ENCODE data around the gene AFG1L. TPM values are rescaled to one million over a fixed set of nuclear protein-coding genes. Genes with fewer than 3 reads are reported as not detected.
"Not testable (repeated sequence)": the region's sequence is repeated elsewhere in the genome, so short reads cannot be mapped to it uniquely, and the experiment has no call there.

The AFG1L gene
- total RNA-seq, 1 experiment from 2014 or later: 8.2 TPM

DNA sequence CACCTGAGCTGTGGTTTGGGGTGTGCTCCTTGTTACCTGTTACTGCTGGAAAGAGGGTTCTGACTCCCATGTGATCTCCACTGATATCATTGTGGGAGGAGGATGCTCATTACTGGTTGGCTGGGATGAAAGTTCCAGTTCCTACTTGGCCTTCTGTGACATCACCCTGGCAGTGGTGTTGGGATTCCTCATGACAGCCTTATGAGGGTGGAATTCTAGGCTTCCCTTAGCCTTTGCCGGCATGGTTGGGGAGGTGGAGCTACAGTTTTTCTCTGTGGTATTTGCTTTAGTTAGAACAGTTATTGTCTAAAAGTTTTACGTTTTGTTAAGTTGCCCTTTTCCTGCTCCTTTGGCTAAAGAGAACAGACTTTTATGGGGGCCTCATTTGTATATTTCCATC, 112.1 kb downstream of the AFG1L start:
- peaks cover 4% of the 10 kb centered on the region for H3K36me3 Mint-ChIP-seq (ENCODE audit: insufficient read depth, unreplicated experiment)
- no TSS peak for BruUV-seq (replicated peaks)
- intact Hi-C loops (cut with micrococcal nuclease): no loop called here
- H3K27me3 Mint-ChIP-seq (ENCODE audit: insufficient read depth, unreplicated experiment): no peaks in the 10 kb centered on the region
- ChIA-PET POLR2A (no interaction called here), CTCF (interaction anchor here (0.6 to 1.8 kb wide), 2 partner anchors 85 to 1288 kb away, joined by 3 to 6 read pairs; no protein-coding TSS in a partner anchor)
- TF ChIP-seq, protein P1, sequence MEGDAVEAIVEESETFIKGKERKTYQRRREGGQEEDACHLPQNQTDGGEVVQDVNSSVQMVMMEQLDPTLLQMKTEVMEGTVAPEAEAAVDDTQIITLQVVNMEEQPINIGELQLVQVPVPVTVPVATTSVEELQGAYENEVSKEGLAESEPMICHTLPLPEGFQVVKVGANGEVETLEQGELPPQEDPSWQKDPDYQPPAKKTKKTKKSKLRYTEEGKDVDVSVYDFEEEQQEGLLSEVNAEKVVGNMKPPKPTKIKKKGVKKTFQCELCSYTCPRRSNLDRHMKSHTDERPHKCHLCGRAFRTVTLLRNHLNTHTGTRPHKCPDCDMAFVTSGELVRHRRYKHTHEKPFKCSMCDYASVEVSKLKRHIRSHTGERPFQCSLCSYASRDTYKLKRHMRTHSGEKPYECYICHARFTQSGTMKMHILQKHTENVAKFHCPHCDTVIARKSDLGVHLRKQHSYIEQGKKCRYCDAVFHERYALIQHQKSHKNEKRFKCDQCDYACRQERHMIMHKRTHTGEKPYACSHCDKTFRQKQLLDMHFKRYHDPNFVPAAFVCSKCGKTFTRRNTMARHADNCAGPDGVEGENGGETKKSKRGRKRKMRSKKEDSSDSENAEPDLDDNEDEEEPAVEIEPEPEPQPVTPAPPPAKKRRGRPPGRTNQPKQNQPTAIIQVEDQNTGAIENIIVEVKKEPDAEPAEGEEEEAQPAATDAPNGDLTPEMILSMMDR (IDR thresholded peaks at IDR 0.05; ENCODE audit: unreplicated experiment): no peak
- DNase-seq (ENCODE audit: unreplicated experiment): no peak
- no peak overlapping the region for H3K4me3 Mint-ChIP-seq (ENCODE audit: unreplicated experiment)
- peaks cover 4% of the 10 kb centered on the region for H3K9me3 Mint-ChIP-seq (ENCODE audit: unreplicated experiment)
- H3K27ac Mint-ChIP-seq (ENCODE audit: low read depth, unreplicated experiment): no peak overlapping the region
- H3K4me1 Mint-ChIP-seq (ENCODE audit: insufficient read depth, unreplicated experiment): no peaks in the 10 kb centered on the region

DNA sequence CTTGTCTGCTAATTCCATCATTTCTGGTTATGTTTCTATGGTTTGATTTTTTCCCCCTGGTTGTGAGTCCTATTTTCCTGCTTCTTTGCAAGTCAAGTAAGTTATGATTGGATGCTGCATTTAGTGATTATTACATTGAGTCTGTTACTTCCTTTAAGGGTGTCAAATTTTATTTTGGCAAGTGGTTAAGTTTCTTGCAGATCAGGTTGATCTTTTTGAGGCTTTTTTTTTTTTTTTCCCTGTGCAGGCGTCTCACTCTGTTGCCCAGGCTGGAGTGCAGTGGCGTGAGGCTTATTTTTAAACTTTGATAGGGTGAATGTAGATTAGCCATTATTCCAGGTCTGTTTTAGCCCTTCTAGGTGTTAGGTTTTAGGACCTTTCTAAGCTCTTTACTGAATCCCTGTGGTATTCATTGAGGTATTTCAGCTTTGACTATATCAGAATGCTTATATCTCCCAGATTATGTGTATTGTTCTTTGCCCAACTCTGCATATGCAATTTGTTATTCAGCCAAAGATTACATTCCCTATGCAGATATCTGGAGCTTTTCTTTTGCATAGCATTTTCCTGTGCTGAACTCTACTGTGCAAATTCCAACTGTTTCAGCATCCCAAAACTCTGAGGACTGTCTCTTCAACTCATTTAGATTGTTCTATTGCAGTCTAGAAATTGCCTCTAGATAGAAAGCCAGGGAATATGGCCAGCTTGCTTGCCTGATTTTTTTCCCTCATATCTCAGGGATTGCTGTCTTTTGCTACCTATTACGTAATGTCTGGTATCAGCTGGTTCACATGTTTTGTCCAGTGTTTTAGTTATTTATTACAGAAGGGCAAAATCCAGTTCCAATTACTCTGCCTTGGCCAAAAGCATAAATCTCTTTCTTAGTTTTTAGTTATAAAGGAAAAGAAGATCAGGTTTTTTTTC, 113.3 kb downstream of the AFG1L start:
- Mint-ChIP-seq H3K27ac (ENCODE audit: low read depth, unreplicated experiment) (no peak overlapping the region), H3K36me3 (ENCODE audit: insufficient read depth, unreplicated experiment) (no peaks in the 10 kb centered on the region), H3K4me1 (ENCODE audit: insufficient read depth, unreplicated experiment) (no peaks in the 10 kb centered on the region), H3K4me3 (ENCODE audit: unreplicated experiment) (no peak overlapping the region), H3K9me3 (ENCODE audit: unreplicated experiment) (peaks cover 8% of the 10 kb centered on the region), H3K27me3 (ENCODE audit: insufficient read depth, unreplicated experiment) (no peaks in the 10 kb centered on the region)
- no TSS peak for BruUV-seq (replicated peaks)
- TF ChIP-seq, protein P1 (IDR thresholded peaks at IDR 0.05; ENCODE audit: unreplicated experiment): no peak
- intact Hi-C loops (cut with micrococcal nuclease): no loop called here
- no peak for DNase-seq (ENCODE audit: unreplicated experiment)
- POLR2A ChIA-PET: interaction anchor here (0.6 to 0.8 kb wide), 3 partner anchors 15 to 434 kb away, joined by 3 read pairs; no protein-coding TSS in a partner anchor
- CTCF ChIA-PET: interaction anchor here (1.0 kb wide), 1 partner anchor 85 kb away, joined by 3 read pairs; no protein-coding TSS in a partner anchor

DNA sequence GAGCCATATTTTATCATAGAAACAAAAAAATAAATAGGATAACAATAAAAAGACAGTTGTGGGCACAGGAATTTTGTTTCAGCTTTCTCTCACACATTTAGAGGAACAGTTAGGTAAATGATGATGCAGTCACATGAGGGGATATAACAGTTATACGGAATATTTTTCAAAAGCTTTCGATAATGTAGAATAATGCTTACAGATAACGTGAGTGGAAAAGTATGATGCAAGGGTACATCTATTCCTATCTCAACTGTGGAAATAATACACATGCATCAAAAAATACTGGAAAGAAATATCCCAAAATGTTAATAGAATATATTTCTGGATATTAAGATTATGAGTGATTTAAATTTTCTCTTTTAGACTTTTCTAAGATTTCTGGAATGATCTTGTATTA, 114.0 kb downstream of the AFG1L start:
- CTCF ChIA-PET: interaction anchor here (1.0 kb wide), 1 partner anchor 85 kb away, joined by 3 read pairs; no protein-coding TSS in a partner anchor
- Mint-ChIP-seq H3K27me3 (ENCODE audit: insufficient read depth, unreplicated experiment) (no peaks in the 10 kb centered on the region), H3K4me1 (ENCODE audit: insufficient read depth, unreplicated experiment) (no peaks in the 10 kb centered on the region), H3K9me3 (ENCODE audit: unreplicated experiment) (peaks cover 8% of the 10 kb centered on the region), H3K4me3 (ENCODE audit: unreplicated experiment) (no peak overlapping the region), H3K36me3 (ENCODE audit: insufficient read depth, unreplicated experiment) (no peaks in the 10 kb centered on the region), H3K27ac (ENCODE audit: low read depth, unreplicated experiment) (no peak overlapping the region)
- no TSS peak for BruUV-seq (replicated peaks)
- intact Hi-C loops (cut with micrococcal nuclease): no loop called here
- TF ChIP-seq, protein P1 (IDR thresholded peaks at IDR 0.05; ENCODE audit: unreplicated experiment): no peak
- POLR2A ChIA-PET: interaction anchor here (0.7 kb wide), 1 partner anchor 435 kb away, joined by 3 read pairs; no protein-coding TSS in a partner anchor
- no peak for DNase-seq (ENCODE audit: unreplicated experiment)

DNA sequence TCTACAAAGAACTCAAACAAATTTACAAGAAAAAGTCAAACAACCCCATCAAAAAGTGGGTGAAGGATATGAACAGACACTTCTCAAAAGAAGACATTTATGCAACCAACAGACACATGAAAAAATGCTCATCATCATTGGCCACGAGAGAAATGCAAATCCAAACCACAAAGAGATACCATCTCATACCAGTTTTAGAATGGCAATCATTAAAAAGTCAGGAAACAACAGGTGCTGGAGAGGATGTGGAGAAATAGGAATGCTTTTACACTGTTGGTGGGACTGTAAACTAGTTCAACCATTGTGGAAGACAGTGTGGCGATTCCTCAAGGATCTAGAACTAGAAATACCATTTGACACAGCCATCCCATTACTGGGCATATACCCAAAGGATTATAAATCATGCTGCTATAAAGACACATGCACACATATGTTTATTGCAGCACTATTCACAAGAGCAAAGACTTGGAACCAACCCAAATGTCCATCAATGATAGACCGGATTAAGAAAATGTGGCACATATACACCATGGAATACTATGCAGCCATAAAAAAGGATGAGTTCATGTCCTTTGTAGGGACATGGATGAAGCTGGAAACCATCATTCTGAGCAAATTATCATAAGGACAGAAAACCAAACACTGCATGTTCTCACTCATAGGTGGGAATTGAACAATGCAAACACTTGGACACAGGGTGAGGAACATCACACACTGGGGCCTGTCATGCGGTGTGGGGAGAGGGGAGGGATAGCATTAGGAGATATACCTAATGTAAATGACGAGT, 121.4 kb downstream of the AFG1L start:
- H3K36me3 Mint-ChIP-seq (ENCODE audit: insufficient read depth, unreplicated experiment); H3K27me3 Mint-ChIP-seq (ENCODE audit: insufficient read depth, unreplicated experiment); DNase-seq (ENCODE audit: unreplicated experiment); H3K4me1 Mint-ChIP-seq (ENCODE audit: insufficient read depth, unreplicated experiment); BruUV-seq (replicated peaks); H3K4me3 Mint-ChIP-seq (ENCODE audit: unreplicated experiment); intact Hi-C loops (cut with micrococcal nuclease); CTCF ChIA-PET; H3K9me3 Mint-ChIP-seq (ENCODE audit: unreplicated experiment); POLR2A ChIA-PET; H3K27ac Mint-ChIP-seq (ENCODE audit: low read depth, unreplicated experiment): not testable (repeated sequence)

Data from MCF 10A (cell line).